CD4-positive, alpha-beta T cell treated with Interleukin-12 subunit alpha and Interleukin-12 subunit beta, for 1 hour (primary cell): ENCODE results near the gene ZNF699.
"Not testable (repeated sequence)": the region's sequence is repeated elsewhere in the genome, so short reads cannot be mapped to it uniquely, and the experiment has no call there.

Source experiments
- DNase-seq: peaks from one replicate; pipeline ENCODE4 v3.0.0-alpha.2; 2020

Gene ZNF699

GRCh38 chr19:9309139-9309973 is at the start of gene ZNF699:
Gene ZNF699, minus strand, starts transcription at chr19:9309838. Its CDS starts 4,719 bp downstream, at chr19:9305119.
- DNase-seq: peak; percentile 98

- no peak for DNase-seq
Observed at GRCh38 chr19:9354651-9355050, 45.0 kb upstream of the ZNF699 start.

GRCh38 chr19:9353011-9353410 is 43.4 kb upstream of the ZNF699 start:
- no peak for DNase-seq

- DNase-seq: no peak
Observed at GRCh38 chr19:9352505-9352904, 42.9 kb upstream of the ZNF699 start.

- no peak for DNase-seq
Observed at GRCh38 chr19:9348671-9349070, 39.0 kb upstream of the ZNF699 start.

GRCh38 chr19:9348253-9348652 is 38.6 kb upstream of the ZNF699 start:
- no peak for DNase-seq

- no peak for DNase-seq
Observed at GRCh38 chr19:9345005-9345404, 35.4 kb upstream of the ZNF699 start.

- no peak for DNase-seq
Observed at GRCh38 chr19:9342610-9343304, 33.1 kb upstream of the ZNF699 start.

- DNase-seq: no peak
Observed at GRCh38 chr19:9329999-9330398, 20.4 kb upstream of the ZNF699 start.

GRCh38 chr19:9324584-9324962 is 14.9 kb upstream of the ZNF699 start:
- DNase-seq: no peak

- peak; percentile 97 for DNase-seq
Observed at GRCh38 chr19:9323919-9324583, 14.4 kb upstream of the ZNF699 start, which contains the start of gene ZNF559. Gene ZNF559, plus strand, starts transcription at chr19:9324179. Its CDS starts 14,371 bp downstream, at chr19:9338550.

GRCh38 chr19:9323557-9323918 is 13.9 kb upstream of the ZNF699 start:
- DNase-seq: peak; percentile 76

- not testable (repeated sequence) for DNase-seq
Observed at GRCh38 chr19:9322201-9322600, 12.6 kb upstream of the ZNF699 start.

- not testable (repeated sequence) for DNase-seq
Observed at GRCh38 chr19:9321756-9322155, 12.1 kb upstream of the ZNF699 start.

- no peak for DNase-seq
Observed at GRCh38 chr19:9321338-9321737, 11.7 kb upstream of the ZNF699 start.

- no peak for DNase-seq
Observed at GRCh38 chr19:9313756-9314155, 4.1 kb upstream of the ZNF699 start.

- no peak for DNase-seq
Observed at GRCh38 chr19:9309974-9310446, 372 bp upstream of the ZNF699 start.

GRCh38 chr19:9308091-9308770 is 1.4 kb downstream of the ZNF699 start:
- no peak for DNase-seq

GRCh38 chr19:9306443-9306842 is 3.2 kb downstream of the ZNF699 start:
- DNase-seq: no peak

GRCh38 chr19:9296336-9296735 is 13.3 kb downstream of the ZNF699 start:
- DNase-seq: no peak

- no peak for DNase-seq
Observed at GRCh38 chr19:9295411-9295849, 14.2 kb downstream of the ZNF699 start.

GRCh38 chr19:9289231-9289884 is 20.3 kb downstream of the ZNF699 start:
- no peak for DNase-seq
